Kidney (tissue), 14 donors: Measurements from ENCODE around the gene LHFPL4. TPM values are rescaled to one million over a fixed set of nuclear protein-coding genes. Genes with fewer than 3 reads are reported as not detected.

Experiments used
- DNase-seq, 5 donors: peaks; one replicate each; pipeline ENCODE4 v3.0.0-alpha.2; 2013 to 2020
- FAIRE-seq: peaks from 2 replicates; lab custom pipeline; 2012; peaks lifted over from hg19 to GRCh38; lab: Jason Lieb, UNC
- H3K27ac ChIP-seq, 2 donors: one replicate each; pipeline ENCODE4 v1.7.0; 2013; ENCODE audit warnings: low read depth in 2 of 2, low read length in 2 of 2, inconsistent platforms in 1 of 2
- H3K27me3 ChIP-seq: one replicate; pipeline ENCODE4 v1.7.1; 2013; ENCODE audit warnings: low read length, inconsistent platforms; ENCODE audit not compliant: control insufficient read depth, insufficient read depth
- H3K36me3 ChIP-seq, 3 donors: one replicate each; pipeline versions ENCODE4 v1.7.0 to v1.7.1; 2013; ENCODE audit warnings: low read length in 3 of 3, control low read depth in 1 of 3, inconsistent platforms in 1 of 3; ENCODE audit not compliant: insufficient read depth in 3 of 3, control insufficient read depth in 2 of 3
- H3K4me1 ChIP-seq, 3 donors: one replicate each; pipeline versions ENCODE4 v1.7.0 to v1.7.1; 2013; ENCODE audit warnings: low read length in 3 of 3, inconsistent platforms in 1 of 3, low read depth in 1 of 3; ENCODE audit not compliant: control insufficient read depth in 2 of 3, insufficient read depth in 2 of 3
- H3K4me3 ChIP-seq, 3 donors: one replicate each; pipeline versions ENCODE4 v1.7.0 to v1.8.1; 2013; ENCODE audit warnings: low read length in 3 of 3, control low read depth in 1 of 3, inconsistent platforms in 1 of 3
- H3K9ac ChIP-seq, 3 donors: one replicate each; pipeline versions ENCODE4 v1.7.0 to v1.7.1; 2013; ENCODE audit warnings: low read length in 3 of 3, control low read depth in 1 of 3, inconsistent platforms in 1 of 3
- H3K9me3 ChIP-seq, 3 donors: one replicate each; pipeline versions ENCODE4 v1.7.0 to v1.7.1; 2013; ENCODE audit warnings: low read length in 3 of 3, control low read depth in 1 of 3, inconsistent platforms in 1 of 3; ENCODE audit not compliant: control insufficient read depth in 2 of 3, insufficient read depth in 1 of 3
- intact Hi-C: fragments of 100-400 bp; cut with DNase I; formaldehyde crosslinking; loops from one replicate; pipeline ENCODE4 v1.11.1; 2022
- polyA plus RNA-seq: library from polyadenylated mRNA; stranded (reverse); fragments of 350-450 nt; fragmentation: Illumina TruSeq; extraction: RNeasy Lipid Tissue Mini Kit (QIAGEN cat#74804); gene quantifications from one replicate; pipeline ENCODE4 v1.2.3, GENCODE V29; 2014; ENCODE audit warnings: low read depth, low replicate concordance; ENCODE audit not compliant: insufficient read depth
- total RNA-seq: library from RNA; stranded (reverse); fragmentation: NEBNext Ultra II Directional; extraction: Animal tissue kit (Norgen Biotek cat#: 25700); gene quantifications from one replicate; pipeline ENCODE4 v1.2.1, GENCODE V29; 2021
- TF ChIP-seq, protein P1 (sequence below): IDR thresholded peaks from 3 replicates; pipeline ENCODE4 v1.5.1; 2012; ENCODE audit warnings: mild to moderate bottlenecking, moderate library complexity, borderline replicate concordance; ENCODE audit not compliant: insufficient read depth; ENCODE audit errors: extremely low read depth
- donor health status: control.
- donor health status: control.
- donor health status: control.
- donor health status: control.
- donor health status: control.
- donor health status: DM: yes; HTN: yes; CAD: no.
- donor health status: Normal renal cell carcinoma (clear cell type).

LHFPL4 gene
- total and polyA plus RNA-seq, 2 donors from 2014 or later: 0.25 TPM; not detected in 1

DNA sequence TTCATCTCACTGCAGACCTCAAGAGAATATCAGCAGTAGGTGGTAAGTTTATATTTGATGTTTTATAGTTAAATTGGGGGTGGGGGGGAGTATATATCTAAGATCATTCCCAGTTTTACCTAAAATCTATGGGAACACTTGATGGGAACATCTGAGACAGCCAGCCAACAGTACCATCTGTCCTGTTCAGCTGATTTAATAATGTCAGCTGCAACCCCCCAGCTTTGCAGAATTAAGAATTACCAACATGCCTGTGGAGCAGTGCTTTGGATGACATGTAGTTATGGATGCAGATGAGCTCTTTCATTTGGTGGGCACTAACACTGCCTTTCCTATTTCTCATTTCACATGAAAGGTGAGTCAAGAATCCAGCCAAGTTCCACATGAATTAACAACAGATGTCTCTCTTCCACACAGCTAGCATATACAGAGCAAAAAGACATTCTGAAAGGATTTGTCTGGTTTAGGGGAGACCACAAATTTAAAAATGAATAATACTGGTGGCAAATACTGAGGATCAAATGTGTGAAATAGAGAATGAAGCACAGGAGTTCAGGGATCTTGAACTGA lies 80.0 kb downstream of the LHFPL4 start:
- Histone ChIP-seq H3K9ac (no peak overlapping the region), H3K9me3 (no peaks in the 10 kb centered on the region), H3K27me3 (no peaks in the 10 kb centered on the region), H3K36me3 (peaks cover 8 to 81% (median 67%) of the 10 kb centered on the region in 3 donors), H3K4me1 (no peaks in the 10 kb centered on the region), H3K4me3 (no peak overlapping the region), H3K27ac (no peak overlapping the region)
- intact Hi-C loops: no loop called here
- DNase-seq (no peak), FAIRE-seq (no peak)
- TF ChIP-seq, protein P1, sequence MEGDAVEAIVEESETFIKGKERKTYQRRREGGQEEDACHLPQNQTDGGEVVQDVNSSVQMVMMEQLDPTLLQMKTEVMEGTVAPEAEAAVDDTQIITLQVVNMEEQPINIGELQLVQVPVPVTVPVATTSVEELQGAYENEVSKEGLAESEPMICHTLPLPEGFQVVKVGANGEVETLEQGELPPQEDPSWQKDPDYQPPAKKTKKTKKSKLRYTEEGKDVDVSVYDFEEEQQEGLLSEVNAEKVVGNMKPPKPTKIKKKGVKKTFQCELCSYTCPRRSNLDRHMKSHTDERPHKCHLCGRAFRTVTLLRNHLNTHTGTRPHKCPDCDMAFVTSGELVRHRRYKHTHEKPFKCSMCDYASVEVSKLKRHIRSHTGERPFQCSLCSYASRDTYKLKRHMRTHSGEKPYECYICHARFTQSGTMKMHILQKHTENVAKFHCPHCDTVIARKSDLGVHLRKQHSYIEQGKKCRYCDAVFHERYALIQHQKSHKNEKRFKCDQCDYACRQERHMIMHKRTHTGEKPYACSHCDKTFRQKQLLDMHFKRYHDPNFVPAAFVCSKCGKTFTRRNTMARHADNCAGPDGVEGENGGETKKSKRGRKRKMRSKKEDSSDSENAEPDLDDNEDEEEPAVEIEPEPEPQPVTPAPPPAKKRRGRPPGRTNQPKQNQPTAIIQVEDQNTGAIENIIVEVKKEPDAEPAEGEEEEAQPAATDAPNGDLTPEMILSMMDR: no peak

DNA sequence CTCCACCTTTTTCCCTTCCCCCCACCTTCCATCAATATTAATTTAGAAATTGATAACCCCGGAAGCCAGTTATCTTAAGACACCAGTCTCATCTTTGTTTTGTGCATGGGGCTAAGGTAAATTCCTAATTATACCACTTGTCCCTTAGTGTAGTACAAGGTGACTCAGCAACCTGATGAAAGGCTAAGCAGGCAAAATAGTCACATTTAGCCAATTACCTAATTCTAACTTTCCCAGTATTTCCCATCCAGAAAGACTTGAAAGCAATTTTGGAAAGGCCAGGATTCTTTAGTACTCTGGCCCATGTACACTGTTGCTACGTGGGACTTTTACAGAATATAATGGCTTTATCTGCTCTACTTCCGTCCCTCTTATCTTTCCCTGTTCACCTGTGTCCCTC lies 83.6 kb downstream of the LHFPL4 start:
- Histone ChIP-seq H3K27me3 (no peaks in the 10 kb centered on the region), H3K4me3 (no peak overlapping the region), H3K27ac (no peak overlapping the region), H3K9me3 (no peaks in the 10 kb centered on the region), H3K9ac (no peak overlapping the region), H3K36me3 (peaks cover 26 to 88% (median 66%) of the 10 kb centered on the region in 3 donors), H3K4me1 (no peaks in the 10 kb centered on the region)
- FAIRE-seq (no peak), DNase-seq (no peak)
- intact Hi-C loops: no loop called here
- TF ChIP-seq, protein P1: no peak

DNA sequence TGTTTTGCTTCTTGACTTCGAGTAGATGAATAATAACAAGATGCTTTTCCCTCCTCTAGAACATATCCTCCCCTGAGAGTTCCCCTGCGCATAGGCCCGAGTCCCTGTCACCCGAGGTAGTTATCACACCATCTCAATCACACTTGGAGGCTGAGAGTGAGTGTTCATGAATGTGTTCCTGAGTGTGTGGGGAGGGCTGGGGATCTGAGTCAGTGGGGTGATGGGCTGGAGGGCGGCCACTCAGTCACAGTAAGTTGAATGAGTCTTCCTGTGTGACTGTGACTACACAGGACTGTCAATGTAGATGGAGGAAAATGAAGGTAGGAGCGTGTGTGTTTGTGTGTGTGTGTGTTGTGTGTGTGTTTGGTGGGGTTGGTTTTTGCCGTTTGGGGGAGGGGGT lies 85.2 kb downstream of the LHFPL4 start:
- peaks cover 28 to 82% (median 60%) of the 10 kb centered on the region in 3 donors for H3K36me3 ChIP-seq
- H3K27me3 ChIP-seq: no peaks in the 10 kb centered on the region
- FAIRE-seq (no peak), DNase-seq (no peak)
- intact Hi-C loops: no loop called here
- TF ChIP-seq, protein P1: no peak
- no peaks in the 10 kb centered on the region for H3K4me1 ChIP-seq
- no peak overlapping the region for H3K27ac ChIP-seq
- no peak overlapping the region for H3K9ac ChIP-seq
- no peaks in the 10 kb centered on the region for H3K9me3 ChIP-seq
- no peak overlapping the region for H3K4me3 ChIP-seq

DNA sequence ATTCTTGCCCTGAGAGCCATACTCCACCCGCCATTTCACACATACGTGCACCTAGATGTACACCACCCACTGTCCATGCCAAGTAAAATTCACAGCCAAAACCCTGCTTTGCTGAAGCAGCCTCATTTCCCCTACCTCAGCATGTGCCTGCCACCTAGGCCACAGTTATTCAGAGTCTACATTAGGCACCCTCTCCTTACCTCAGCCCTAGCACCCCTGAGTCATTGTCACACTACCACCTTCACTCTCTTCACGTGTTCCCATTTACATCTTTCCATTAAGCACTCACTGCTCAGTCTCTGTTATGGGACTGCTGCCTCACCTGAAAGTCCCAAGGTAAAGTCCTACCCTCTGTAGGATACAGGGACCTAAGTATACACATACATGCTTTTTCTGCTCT lies 86.2 kb downstream of the LHFPL4 start:
- TF ChIP-seq, protein P1: no peak
- FAIRE-seq (no peak), DNase-seq (no peak)
- Histone ChIP-seq H3K4me3 (no peak overlapping the region), H3K9ac (no peak overlapping the region), H3K36me3 (peaks cover 28 to 72% (median 54%) of the 10 kb centered on the region in 3 donors), H3K27me3 (no peaks in the 10 kb centered on the region), H3K9me3 (no peaks in the 10 kb centered on the region), H3K27ac (no peak overlapping the region), H3K4me1 (no peaks in the 10 kb centered on the region)
- intact Hi-C loops: no loop called here
